Retinal pigment epithelial cell (primary cell): Measurements from ENCODE around the gene ARF3.

Source experiments
- DNase-seq: peaks from one replicate; pipeline ENCODE4 v3.0.0-alpha.2; 2010; ENCODE audit warnings: low read depth
- H3K4me3 ChIP-seq: 2 replicates; pipeline ENCODE4 v1.5.1; 2011; ENCODE audit warnings: mild to moderate bottlenecking, low read length, control low read depth, moderate library complexity
- TF ChIP-seq, protein P1 (sequence below): conservative IDR thresholded peaks from 2 replicates; pipeline ENCODE4 v1.5.1; 2011; ENCODE audit warnings: low read depth, low read length, control low read depth, inconsistent platforms

Gene ARF3

GRCh38 chr12:48961801-48962200 is 4.5 kb upstream of the ARF3 start:
- H3K4me3 ChIP-seq = no peak overlapping the region
- TF ChIP-seq, protein P1, sequence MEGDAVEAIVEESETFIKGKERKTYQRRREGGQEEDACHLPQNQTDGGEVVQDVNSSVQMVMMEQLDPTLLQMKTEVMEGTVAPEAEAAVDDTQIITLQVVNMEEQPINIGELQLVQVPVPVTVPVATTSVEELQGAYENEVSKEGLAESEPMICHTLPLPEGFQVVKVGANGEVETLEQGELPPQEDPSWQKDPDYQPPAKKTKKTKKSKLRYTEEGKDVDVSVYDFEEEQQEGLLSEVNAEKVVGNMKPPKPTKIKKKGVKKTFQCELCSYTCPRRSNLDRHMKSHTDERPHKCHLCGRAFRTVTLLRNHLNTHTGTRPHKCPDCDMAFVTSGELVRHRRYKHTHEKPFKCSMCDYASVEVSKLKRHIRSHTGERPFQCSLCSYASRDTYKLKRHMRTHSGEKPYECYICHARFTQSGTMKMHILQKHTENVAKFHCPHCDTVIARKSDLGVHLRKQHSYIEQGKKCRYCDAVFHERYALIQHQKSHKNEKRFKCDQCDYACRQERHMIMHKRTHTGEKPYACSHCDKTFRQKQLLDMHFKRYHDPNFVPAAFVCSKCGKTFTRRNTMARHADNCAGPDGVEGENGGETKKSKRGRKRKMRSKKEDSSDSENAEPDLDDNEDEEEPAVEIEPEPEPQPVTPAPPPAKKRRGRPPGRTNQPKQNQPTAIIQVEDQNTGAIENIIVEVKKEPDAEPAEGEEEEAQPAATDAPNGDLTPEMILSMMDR = no peak
- DNase-seq = no peak

- DNase-seq = no peak
- no peak overlapping the region for H3K4me3 ChIP-seq
- TF ChIP-seq, protein P1 = no peak
These were observed 4.0 kb upstream of the ARF3 start for GRCh38 chr12:48961331-48961730.

GRCh38 chr12:48960834-48961233 is 3.5 kb upstream of the ARF3 start:
- TF ChIP-seq, protein P1 = no peak
- no peak for DNase-seq
- H3K4me3 ChIP-seq = no peak overlapping the region

- peak overlapping the region; percentile 94 for H3K4me3 ChIP-seq
- TF ChIP-seq, protein P1 = no peak
- no peak for DNase-seq
These were observed 732 bp upstream of the ARF3 start for GRCh38 chr12:48958049-48958388.

DNA sequence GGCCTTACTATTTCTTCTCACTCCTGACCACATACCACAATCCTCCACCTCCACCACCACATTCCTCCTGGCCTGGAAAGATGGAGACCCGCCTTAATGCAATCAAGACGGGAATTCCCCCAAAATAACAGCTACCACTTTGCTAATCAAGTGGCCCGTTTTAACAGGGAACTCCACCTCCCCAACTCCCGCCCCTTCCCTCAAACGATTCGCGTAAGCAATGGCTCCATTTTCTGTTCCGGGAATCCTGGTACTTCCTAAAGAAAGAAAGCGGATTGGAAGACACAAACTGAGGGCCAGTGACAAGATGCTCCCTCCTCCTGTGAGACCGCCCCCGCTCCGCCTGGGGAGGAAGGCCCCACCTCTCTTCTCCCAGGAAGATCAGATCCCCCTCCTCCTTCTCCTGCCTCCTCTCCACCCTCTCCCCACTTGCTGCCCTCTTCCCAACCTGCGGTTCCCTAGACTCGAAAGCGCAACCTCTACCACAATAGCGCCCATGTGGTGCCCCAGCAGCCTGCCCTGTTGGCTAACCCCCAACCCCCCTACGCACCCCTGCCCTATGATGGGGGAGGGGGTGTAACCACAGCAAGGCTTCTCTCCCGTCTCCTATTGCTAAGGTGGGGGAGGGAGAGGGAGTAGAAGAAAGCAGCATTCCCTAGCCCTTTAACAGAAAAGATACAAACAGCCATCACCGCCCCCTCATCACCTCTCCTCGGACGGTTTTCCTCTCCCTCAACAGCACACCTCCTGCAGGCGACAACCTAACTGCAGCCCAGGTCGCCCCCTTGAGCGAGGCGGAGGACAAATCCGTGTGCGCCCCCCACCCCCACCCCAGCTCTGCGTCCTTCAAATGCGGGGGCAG is 777 bp downstream of the ARF3 start:
- TF ChIP-seq, protein P1 = peak; percentile 16
- DNase-seq = peak; percentile 84
- peak overlapping the region; percentile 94 for H3K4me3 ChIP-seq

DNA sequence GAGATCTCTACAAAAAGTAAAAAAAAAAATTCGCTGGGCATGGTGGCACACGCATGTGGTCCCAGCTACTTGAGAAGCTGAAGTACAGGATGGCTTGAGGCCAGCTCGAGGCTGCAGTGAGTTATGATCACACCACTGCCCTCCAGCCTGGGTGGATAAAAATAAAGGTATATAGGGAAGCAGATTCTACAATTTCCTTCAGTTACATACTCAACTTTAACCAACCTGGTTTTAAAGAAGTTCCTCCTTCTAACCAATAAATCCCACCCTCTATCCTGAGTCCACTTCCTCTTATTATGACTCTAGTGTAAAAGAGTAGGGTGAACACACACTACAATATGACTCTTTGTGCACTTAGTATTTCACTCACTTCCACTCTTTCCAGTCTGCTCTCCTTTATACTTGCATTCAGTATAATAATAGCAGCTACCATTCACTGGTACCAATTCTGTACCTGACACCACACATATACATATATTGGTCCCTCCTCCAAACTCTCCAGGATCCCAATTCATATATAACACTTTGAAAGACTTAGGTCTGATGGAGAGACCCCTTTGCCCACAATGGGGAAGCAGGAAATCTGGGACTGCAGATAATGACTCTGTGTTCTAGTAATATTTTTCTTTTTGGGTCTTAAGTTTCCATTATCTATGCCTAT is 2.3 kb downstream of the ARF3 start:
- TF ChIP-seq, protein P1 = no peak
- DNase-seq = no peak
- H3K4me3 ChIP-seq = no peak overlapping the region

- H3K4me3 ChIP-seq = no peak overlapping the region
- TF ChIP-seq, protein P1 = no peak
These were observed 3.2 kb downstream of the ARF3 start for GRCh38 chr12:48954061-48954460.

More at GRCh38 chr12:48954061-48954460, 3.2 kb downstream of the ARF3 start:
- DNase-seq = no peak
